Measurements from ENCODE around the gene TOM1L2. TPM values are rescaled to one million over a fixed set of nuclear protein-coding genes. Genes with fewer than 3 reads are reported as not detected.

The TOM1L2 gene
- total RNA-seq, 1 experiment from 2014 or later: 45.2 TPM

- ChIA-PET POLR2A (no interaction called here), CTCF (no interaction called here)
- ATAC-seq (no peak), DNase-seq (ENCODE audit: low read depth, low spot score) (no peak)
- no peaks in the 10 kb centered on the region for H3K36me3 ChIP-seq (ENCODE audit: control insufficient read depth, insufficient read depth, low read length)
- BruUV-seq (replicated peaks): no TSS peak
- TF ChIP-seq SIN3A (IDR thresholded peaks at IDR 0.05; ENCODE audit: borderline replicate concordance, insufficient read depth, low read depth, low read length): no peak
- no peaks in the 10 kb centered on the region for H3K9me3 ChIP-seq (ENCODE audit: control insufficient read depth, insufficient read depth, low read depth, low read length)
- peak overlapping the region; percentile 31 for H3K27ac ChIP-seq (ENCODE audit: low read length)
- peaks cover 52% of the 10 kb centered on the region for H3K4me1 ChIP-seq (ENCODE audit: control insufficient read depth, insufficient read depth, low read length)
- intact Hi-C loops (cut with micrococcal nuclease; ENCODE audit: unreplicated experiment): no loop called here
- in situ Hi-C loops (cut with HindIII; ENCODE audit: low pct_unique_long_range_greater_than_20kb, low sequenced_read_pairs): no loop called here
- no peak overlapping the region for H3K4me3 ChIP-seq (ENCODE audit: low read depth in 2 of 2, low read length in 2 of 2)
- H3K27me3 ChIP-seq (ENCODE audit: control insufficient read depth, insufficient read depth, low read length): no peaks in the 10 kb centered on the region
These were observed 7.0 kb downstream of the TOM1L2 start for GRCh38 chr17:17965152-17965721.

- DNase-seq (ENCODE audit: low read depth, low spot score) (no peak), ATAC-seq (no peak)
- no peak overlapping the region for H3K27ac ChIP-seq (ENCODE audit: low read length)
- intact Hi-C loops (cut with micrococcal nuclease; ENCODE audit: unreplicated experiment) (no loop called here), in situ Hi-C loops (cut with HindIII; ENCODE audit: low pct_unique_long_range_greater_than_20kb, low sequenced_read_pairs) (no loop called here)
- no peaks in the 10 kb centered on the region for H3K27me3 ChIP-seq (ENCODE audit: control insufficient read depth, insufficient read depth, low read length)
- ChIA-PET POLR2A (no interaction called here), CTCF (no interaction called here)
- H3K9me3 ChIP-seq (ENCODE audit: control insufficient read depth, insufficient read depth, low read depth, low read length): no peaks in the 10 kb centered on the region
- no peak overlapping the region for H3K4me3 ChIP-seq (ENCODE audit: low read depth in 2 of 2, low read length in 2 of 2)
- BruUV-seq (replicated peaks): no TSS peak
- no peaks in the 10 kb centered on the region for H3K36me3 ChIP-seq (ENCODE audit: control insufficient read depth, insufficient read depth, low read length)
- no peak for TF ChIP-seq CTCF (IDR thresholded peaks at IDR 0.05)
- no peak for TF ChIP-seq REST (IDR thresholded peaks at IDR 0.05; ENCODE audit: insufficient read depth in 1 of 2, low read depth in 2 of 2, low read length in 1 of 2)
- TF ChIP-seq TCF7L2 (IDR thresholded peaks at IDR 0.05; ENCODE audit: low read depth, low read length): no peak
- no peak for TF ChIP-seq POLR2AphosphoS5 (IDR thresholded peaks at IDR 0.05; ENCODE audit: low read depth, low read length)
- no peak for TF ChIP-seq SIN3A (IDR thresholded peaks at IDR 0.05; ENCODE audit: borderline replicate concordance, insufficient read depth, low read depth, low read length)
- peaks cover 52% of the 10 kb centered on the region for H3K4me1 ChIP-seq (ENCODE audit: control insufficient read depth, insufficient read depth, low read length)
These were observed 7.5 kb downstream of the TOM1L2 start for GRCh38 chr17:17964710-17965109.

GRCh38 chr17:17963694-17964436 is 8.3 kb downstream of the TOM1L2 start:
- ATAC-seq (no peak), DNase-seq (ENCODE audit: low read depth, low spot score) (no peak)
- Histone ChIP-seq H3K27ac (ENCODE audit: low read length) (peak overlapping the region; percentile 63), H3K9me3 (ENCODE audit: control insufficient read depth, insufficient read depth, low read depth, low read length) (no peaks in the 10 kb centered on the region), H3K4me1 (ENCODE audit: control insufficient read depth, insufficient read depth, low read length) (peaks cover 55% of the 10 kb centered on the region), H3K4me3 (ENCODE audit: low read depth in 2 of 2, low read length in 2 of 2) (no peak overlapping the region), H3K27me3 (ENCODE audit: control insufficient read depth, insufficient read depth, low read length) (no peaks in the 10 kb centered on the region), H3K36me3 (ENCODE audit: control insufficient read depth, insufficient read depth, low read length) (no peaks in the 10 kb centered on the region)
- BruUV-seq (replicated peaks): no TSS peak
- in situ Hi-C loops (cut with HindIII; ENCODE audit: low pct_unique_long_range_greater_than_20kb, low sequenced_read_pairs) (no loop called here), intact Hi-C loops (cut with micrococcal nuclease; ENCODE audit: unreplicated experiment) (no loop called here)
- ChIA-PET CTCF (no interaction called here), POLR2A (no interaction called here)
- TF ChIP-seq POLR2AphosphoS5 (IDR thresholded peaks at IDR 0.05; ENCODE audit: low read depth, low read length): no peak
- TF ChIP-seq CTCF (IDR thresholded peaks at IDR 0.05): no peak
- no peak for TF ChIP-seq REST (IDR thresholded peaks at IDR 0.05; ENCODE audit: insufficient read depth in 1 of 2, low read depth in 2 of 2, low read length in 1 of 2)
- TF ChIP-seq SIN3A (IDR thresholded peaks at IDR 0.05; ENCODE audit: borderline replicate concordance, insufficient read depth, low read depth, low read length): no peak
- TF ChIP-seq TCF7L2 (IDR thresholded peaks at IDR 0.05; ENCODE audit: low read depth, low read length): no peak

All from Panc1 (cell line).